K562 (cell line): ENCODE data around the gene ETV2. TPM values are rescaled to one million over a fixed set of nuclear protein-coding genes. Genes with fewer than 3 reads are reported as not detected.

ENCODE experiments used
- BRD9 ChIP-seq: fragments of 450-650 bp; IDR thresholded peaks from 2 replicates; pipeline ENCODE4 v1.6.1; 2018; ENCODE audit warnings: low read depth; ENCODE audit not compliant: partially characterized antibody
- CCNT2 ChIP-seq: IDR thresholded peaks from 2 replicates; pipeline ENCODE4 v1.6.1; 2011; ENCODE audit warnings: borderline replicate concordance, low read depth, mild to moderate bottlenecking, moderate library complexity, mixed read lengths, low read length; ENCODE audit not compliant: insufficient read length; ENCODE audit errors: extremely low read depth
- CHD1 ChIP-seq: fragments of 200-600 bp; sonication (generic); IDR thresholded peaks from one replicate; pipeline ENCODE4 v1.6.1; 2012; ENCODE audit warnings: mild to moderate bottlenecking, moderate library complexity, low read length, inconsistent platforms
- ESRRA ChIP-seq: fragments of 450-650 bp; IDR thresholded peaks from 2 replicates; pipeline ENCODE4 v1.6.1; 2014; ENCODE audit warnings: low read depth, mild to moderate bottlenecking, moderate library complexity, borderline replicate concordance
- HDAC1 ChIP-seq, 2 experiments: fragments of 450-650 bp; IDR thresholded peaks; 2 replicates each; pipeline ENCODE4 v1.6.1; 2016 to 2017; ENCODE audit warnings: inconsistent platforms in 1 of 2, mild to moderate bottlenecking in 1 of 2, moderate library complexity in 1 of 2
- HOXB6 ChIP-seq: fragments of 250-450 bp; sonication (Bioruptor Pico); IDR thresholded peaks from 2 replicates; pipeline ENCODE4 v1.5.1; 2022; ENCODE audit warnings: mild to moderate bottlenecking, borderline replicate concordance
- JUN ChIP-seq, 2 experiments: sonication (generic) in 1 of 2; formaldehyde crosslinking in 1 of 2; IDR thresholded peaks; 2 replicates each; pipeline versions ENCODE4 v1.6.1 to v1.8.0; 2012 to 2022; ENCODE audit warnings: borderline replicate concordance in 2 of 2, mild to moderate bottlenecking in 2 of 2, improper control_type of control experiment in 1 of 2, low read depth in 1 of 2, low read length in 1 of 2, missing genetic modification reagents in 1 of 2
- LCOR ChIP-seq: sonication (generic); formaldehyde crosslinking; IDR thresholded peaks from 2 replicates; pipeline ENCODE4 v1.8.0; 2022; ENCODE audit warnings: mild to moderate bottlenecking, missing genetic modification reagents
- MCM7 ChIP-seq, 2 experiments: fragments of 450-650 bp; IDR thresholded peaks; 2 replicates each; pipeline ENCODE4 v1.6.1; 2016 to 2018
- NELFE ChIP-seq: IDR thresholded peaks from 2 replicates; pipeline ENCODE4 v1.6.1; 2011; ENCODE audit warnings: mild to moderate bottlenecking; ENCODE audit not compliant: insufficient read depth, insufficient read length
- POLR3G ChIP-seq: IDR thresholded peaks from 2 replicates; pipeline ENCODE4 v1.6.1; 2011; ENCODE audit not compliant: insufficient read length, insufficient replicate concordance; ENCODE audit errors: extremely low read depth
- RBFOX2 ChIP-seq: fragments of 200-400 bp; formaldehyde crosslinking; IDR thresholded peaks from 2 replicates; pipeline ENCODE4 v1.6.1; 2017; ENCODE audit warnings: low read depth, mild to moderate bottlenecking, low read length, moderate library complexity
- RUNX1 ChIP-seq: sonication (generic); IDR thresholded peaks from 2 replicates; pipeline ENCODE4 v1.6.1; 2016; ENCODE audit warnings: antibody characterized with exemption, low read depth
- SMARCB1 ChIP-seq: IDR thresholded peaks from 2 replicates; pipeline ENCODE4 v1.6.1; 2011; ENCODE audit warnings: improper control_type of control experiment, low read depth; ENCODE audit not compliant: insufficient read length
- SRSF3 ChIP-seq: fragments of 200-400 bp; formaldehyde crosslinking; IDR thresholded peaks from 2 replicates; pipeline ENCODE4 v1.6.1; 2016; ENCODE audit warnings: mild to moderate bottlenecking, low read length, moderate library complexity; ENCODE audit not compliant: insufficient read depth
- ZNF695 ChIP-seq: fragments of 450-650 bp; formaldehyde crosslinking; IDR thresholded peaks from 2 replicates; pipeline ENCODE4 v1.4.0; 2020; ENCODE audit warnings: mild to moderate bottlenecking, moderate library complexity
- ZNF766 ChIP-seq: fragments of 200-800 bp; sonication (Bioruptor generic); conservative IDR thresholded peaks from 2 replicates; pipeline ENCODE4 v1.6.1; 2016; ENCODE audit warnings: missing genetic modification characterization, missing compliant biosample characterization
- polyA plus RNA-seq, 8 experiments: library from polyadenylated mRNA; depleted of rRNA in 4 of 8; stranded (reverse) in 5 of 8; unstranded in 3 of 8; fragments of >200 nt; fragmentation: Nextera tagmentation in 2 of 8; fragmentation: Illumina TruSeq in 1 of 8; extraction: Ambion mirVana in 2 of 8; extraction: Trizol in 1 of 8; gene quantifications; 2 replicates each; pipeline versions ENCODE4 v1.2.1 to v1.2.3, GENCODE V29; 2011 to 2014; ENCODE audit warnings: inconsistent platforms in 1 of 8, missing spikeins in 1 of 8
- total RNA-seq, 7 experiments: library from RNA; depleted of rRNA in 6 of 7; stranded (reverse); fragments of >200 nt in 6 of 7; fragmentation: Illumina TruSeq in 2 of 7; extraction: Trizol in 2 of 7; gene quantifications; 2 replicates each; pipeline versions ENCODE4 v1.2.1 to v1.2.3, GENCODE V29; 2011 to 2021; ENCODE audit warnings: low replicate concordance in 1 of 7
- TF ChIP-seq, protein P1 (sequence below): fragments of 250-450 bp; sonication (Bioruptor Pico); IDR thresholded peaks from 2 replicates; pipeline ENCODE4 v1.8.0; 2022; ENCODE audit warnings: moderate library complexity, mild to moderate bottlenecking, inconsistent platforms
- TF ChIP-seq, protein P2 (sequence below): conservative IDR thresholded peaks from 2 replicates; pipeline ENCODE4 v1.6.1; 2011; ENCODE audit warnings: low read depth, mild to moderate bottlenecking, low read length; ENCODE audit not compliant: control insufficient read depth
- TF ChIP-seq, protein P3 (sequence below), 2 experiments: fragments of 250-450 bp in 1 of 2; fragments of 450-650 bp in 1 of 2; sonication (Bioruptor Pico) in 1 of 2; IDR thresholded peaks; 2 replicates each; pipeline versions ENCODE4 v1.6.1 to v1.8.0; 2016 to 2021; ENCODE audit warnings: mild to moderate bottlenecking in 2 of 2, moderate library complexity in 2 of 2, missing compliant biosample characterization in 1 of 2, missing genetic modification characterization in 1 of 2

ETV2 gene
- total and polyA plus RNA-seq, 9 of the 15 experiments (the other 6 are each of a cell fraction or from before 2014, with no cell fraction given) = 0.11 to 3.7 (median 0.55) TPM

DNA sequence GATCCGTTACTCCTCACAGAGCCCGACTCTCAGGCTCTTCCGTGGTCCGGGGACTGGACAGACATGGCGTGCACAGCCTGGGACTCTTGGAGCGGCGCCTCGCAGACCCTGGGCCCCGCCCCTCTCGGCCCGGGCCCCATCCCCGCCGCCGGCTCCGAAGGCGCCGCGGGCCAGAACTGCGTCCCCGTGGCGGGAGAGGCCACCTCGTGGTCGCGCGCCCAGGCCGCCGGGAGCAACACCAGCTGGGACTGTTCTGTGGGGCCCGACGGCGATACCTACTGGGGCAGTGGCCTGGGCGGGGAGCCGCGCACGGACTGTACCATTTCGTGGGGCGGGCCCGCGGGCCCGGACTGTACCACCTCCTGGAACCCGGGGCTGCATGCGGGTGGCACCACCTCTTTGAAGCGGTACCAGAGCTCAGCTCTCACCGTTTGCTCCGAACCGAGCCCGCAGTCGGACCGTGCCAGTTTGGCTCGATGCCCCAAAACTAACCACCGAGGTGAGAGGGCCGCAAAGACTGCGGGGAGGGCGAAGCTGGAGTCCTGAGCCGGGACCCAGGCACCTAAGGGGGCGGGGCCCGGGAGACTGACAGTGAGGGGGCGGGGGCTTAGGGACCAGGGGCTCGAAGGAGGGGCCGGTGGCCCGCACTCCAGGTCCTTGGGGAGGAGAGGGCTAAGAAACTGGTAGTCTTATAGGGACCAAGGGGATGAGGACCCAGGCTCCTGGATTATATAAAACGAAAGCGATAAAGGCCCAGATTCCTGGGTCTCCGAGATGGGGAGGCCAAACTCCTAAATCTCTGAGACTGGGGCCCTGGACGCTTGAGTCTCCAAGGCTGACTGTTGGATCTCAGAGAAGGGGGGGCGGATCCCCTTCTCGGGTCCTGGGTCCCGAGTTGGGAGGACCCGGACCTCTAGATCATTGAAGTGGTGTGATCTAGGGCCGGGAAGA is 2.0 kb downstream of the ETV2 start (continued):
- peak; percentile 81 for TF ChIP-seq CCNT2
- TF ChIP-seq, protein P1, sequence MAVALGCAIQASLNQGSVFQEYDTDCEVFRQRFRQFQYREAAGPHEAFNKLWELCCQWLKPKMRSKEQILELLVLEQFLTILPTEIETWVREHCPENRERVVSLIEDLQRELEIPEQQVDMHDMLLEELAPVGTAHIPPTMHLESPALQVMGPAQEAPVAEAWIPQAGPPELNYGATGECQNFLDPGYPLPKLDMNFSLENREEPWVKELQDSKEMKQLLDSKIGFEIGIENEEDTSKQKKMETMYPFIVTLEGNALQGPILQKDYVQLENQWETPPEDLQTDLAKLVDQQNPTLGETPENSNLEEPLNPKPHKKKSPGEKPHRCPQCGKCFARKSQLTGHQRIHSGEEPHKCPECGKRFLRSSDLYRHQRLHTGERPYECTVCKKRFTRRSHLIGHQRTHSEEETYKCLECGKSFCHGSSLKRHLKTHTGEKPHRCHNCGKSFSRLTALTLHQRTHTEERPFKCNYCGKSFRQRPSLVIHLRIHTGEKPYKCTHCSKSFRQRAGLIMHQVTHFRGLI = no peak
- TF ChIP-seq ZNF695 = no peak
- no peak for TF ChIP-seq SMARCB1
- TF ChIP-seq JUN (IDR thresholded peaks at IDR 0.05; ENCODE audit: borderline replicate concordance, low read depth, low read length) = peak; percentile 59; the same call in 1 of the 2 replicates
- TF ChIP-seq JUN (CRISPR knock-in tag; IDR thresholded peaks at IDR 0.05; ENCODE audit: borderline replicate concordance) = peak; percentile 52; the same call in 1 of the 2 replicates
- no peak for TF ChIP-seq ZNF766
- TF ChIP-seq CHD1 = no peak
- no peak for TF ChIP-seq HOXB6
- TF ChIP-seq RBFOX2 = peak; percentile 98
- TF ChIP-seq, protein P2, sequence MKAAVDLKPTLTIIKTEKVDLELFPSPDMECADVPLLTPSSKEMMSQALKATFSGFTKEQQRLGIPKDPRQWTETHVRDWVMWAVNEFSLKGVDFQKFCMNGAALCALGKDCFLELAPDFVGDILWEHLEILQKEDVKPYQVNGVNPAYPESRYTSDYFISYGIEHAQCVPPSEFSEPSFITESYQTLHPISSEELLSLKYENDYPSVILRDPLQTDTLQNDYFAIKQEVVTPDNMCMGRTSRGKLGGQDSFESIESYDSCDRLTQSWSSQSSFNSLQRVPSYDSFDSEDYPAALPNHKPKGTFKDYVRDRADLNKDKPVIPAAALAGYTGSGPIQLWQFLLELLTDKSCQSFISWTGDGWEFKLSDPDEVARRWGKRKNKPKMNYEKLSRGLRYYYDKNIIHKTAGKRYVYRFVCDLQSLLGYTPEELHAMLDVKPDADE = peak; percentile 76
- TF ChIP-seq POLR3G = no peak
- no peak for TF ChIP-seq RUNX1
- TF ChIP-seq, protein P3, sequence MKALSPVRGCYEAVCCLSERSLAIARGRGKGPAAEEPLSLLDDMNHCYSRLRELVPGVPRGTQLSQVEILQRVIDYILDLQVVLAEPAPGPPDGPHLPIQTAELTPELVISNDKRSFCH (CRISPR knock-in tag; IDR thresholded peaks at IDR 0.05) = no peak
- TF ChIP-seq, protein P3 (tag; IDR thresholded peaks at IDR 0.05) = peak; percentile 74; the same call in 1 of the 2 replicates
- no peak for TF ChIP-seq NELFE
- peak; percentile 49; the same call in 1 of the 2 replicates for TF ChIP-seq ESRRA
- TF ChIP-seq LCOR = peak; percentile 88
- peak in 1 of 2 experiments; percentile 51; a peak in 2 of 4 replicates for TF ChIP-seq HDAC1 (IDR thresholded peaks at IDR 0.05)
- TF ChIP-seq MCM7 (IDR thresholded peaks at IDR 0.05) = no peak
- no peak for TF ChIP-seq SRSF3
- no peak for TF ChIP-seq BRD9
